NCI-H146 treated with DMSO at 0.1 percent for 48 hours (cell line): ENCODE measurements around the gene NUDT5.

Experiments used
- DNase-seq: peaks from one replicate; lab custom pipeline; 2025; ENCODE audit not compliant: unreplicated experiment; lab: John Stamatoyannopoulos, UW

The NUDT5 gene

GRCh38 chr10:12165999-12166775 lies 29.5 kb downstream of the NUDT5 start:
- DNase-seq: no peak

- no peak for DNase-seq
Measured at GRCh38 chr10:12165036-12165435, 30.7 kb downstream of the NUDT5 start.

GRCh38 chr10:12164085-12164484 lies 31.6 kb downstream of the NUDT5 start:
- DNase-seq: no peak

- DNase-seq: no peak
Measured at GRCh38 chr10:12162927-12163326, 32.8 kb downstream of the NUDT5 start.

- DNase-seq: no peak
Measured at GRCh38 chr10:12160664-12161063, 35.0 kb downstream of the NUDT5 start.

GRCh38 chr10:12158111-12158510 lies 37.6 kb downstream of the NUDT5 start:
- DNase-seq: no peak

- no peak for DNase-seq
Measured at GRCh38 chr10:12156367-12157123, 39.1 kb downstream of the NUDT5 start.

GRCh38 chr10:12154516-12154915 lies 41.2 kb downstream of the NUDT5 start:
- DNase-seq: no peak

GRCh38 chr10:12150163-12150562 lies 45.5 kb downstream of the NUDT5 start:
- no peak for DNase-seq

GRCh38 chr10:12144538-12144937 lies 51.2 kb downstream of the NUDT5 start:
- no peak for DNase-seq

- no peak for DNase-seq
Measured at GRCh38 chr10:12140038-12140437, 55.7 kb downstream of the NUDT5 start.

- DNase-seq: no peak
Measured at GRCh38 chr10:12135631-12136030, 60.1 kb downstream of the NUDT5 start.

GRCh38 chr10:12130237-12130872 lies 65.3 kb downstream of the NUDT5 start:
- DNase-seq: peak; percentile 77

GRCh38 chr10:12129222-12130111 lies 66.2 kb downstream of the NUDT5 start, which contains the start of gene SEC61A2:
Gene SEC61A2, plus strand, starts transcription at chr10:12129677. Its CDS starts 111 bp downstream, at chr10:12129788.
- DNase-seq: peak; percentile 87

GRCh38 chr10:12121673-12122072 lies 74.0 kb downstream of the NUDT5 start:
- DNase-seq: no peak
